GM12864 (cell line): Measurements from ENCODE around the gene OR51F1.

Experiments
- DNase-seq: peaks from one replicate; pipeline ENCODE4 v3.0.0-alpha.2; 2011; ENCODE audit warnings: low read depth
- H3K4me3 ChIP-seq: 2 replicates; pipeline ENCODE4 v1.5.1; 2011; ENCODE audit warnings: mild to moderate bottlenecking, low read depth, low read length, control low read depth
- CTCF ChIP-seq: IDR thresholded peaks from 2 replicates; pipeline ENCODE4 v1.5.1; 2011; ENCODE audit warnings: low read depth, mild to moderate bottlenecking, moderate library complexity, low read length, control low read depth, inconsistent platforms; ENCODE audit errors: missing control alignments

OR51F1 gene

GRCh38 chr11:4782454-4782853 lies 12.7 kb upstream of the OR51F1 start:
- no peak for DNase-seq
- H3K4me3 ChIP-seq, result no peak overlapping the region
- TF ChIP-seq CTCF, result no peak

DNA sequence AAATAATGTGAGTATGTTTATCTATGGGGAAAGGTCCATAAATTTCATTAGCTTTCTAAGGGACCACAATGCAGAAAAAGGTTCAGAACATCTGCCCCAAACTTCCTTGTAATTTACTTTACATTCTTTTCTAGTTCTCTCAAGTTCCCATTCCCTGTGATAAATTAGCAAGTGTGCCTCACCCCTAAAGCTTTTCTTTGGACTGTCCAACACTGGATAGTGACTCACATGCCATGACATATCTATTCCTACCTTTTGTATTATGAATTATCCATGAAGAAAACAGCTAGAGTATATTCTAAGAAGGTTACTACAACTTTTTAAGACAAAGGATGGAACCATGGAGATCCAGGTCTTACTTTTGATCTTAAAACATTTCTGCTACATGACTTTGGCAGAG lies 1.6 kb downstream of the OR51F1 start:
- no peak for TF ChIP-seq CTCF
- DNase-seq, result no peak
- H3K4me3 ChIP-seq, result no peak overlapping the region

- no peak for TF ChIP-seq CTCF
- no peak overlapping the region for H3K4me3 ChIP-seq
Observed at GRCh38 chr11:4766420-4767043, 3.2 kb downstream of the OR51F1 start.

DNA sequence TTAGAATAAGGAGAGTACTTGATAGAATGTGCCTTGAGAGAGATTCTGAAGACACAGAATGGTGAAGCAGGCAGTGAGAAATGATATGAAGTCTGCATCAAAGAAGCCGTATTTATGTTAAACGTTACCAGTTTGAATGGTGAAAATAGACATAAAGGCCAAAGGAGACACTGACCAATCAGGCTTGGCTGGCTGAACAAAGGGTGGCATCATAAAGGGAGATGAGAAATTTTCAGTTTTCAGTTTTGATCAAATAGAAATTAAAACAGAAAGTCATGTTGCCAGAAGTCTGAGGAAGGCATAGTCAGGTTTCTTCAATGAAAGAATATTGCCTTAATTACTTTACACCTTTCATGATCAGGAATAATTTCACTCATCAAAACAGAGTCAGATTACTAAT lies 6.6 kb downstream of the OR51F1 start:
- no peak overlapping the region for H3K4me3 ChIP-seq
- no peak for TF ChIP-seq CTCF

More at GRCh38 chr11:4766420-4767043, 3.2 kb downstream of the OR51F1 start:
- no peak for DNase-seq

GRCh38 chr11:4751201-4751600 lies 18.5 kb downstream of the OR51F1 start:
- H3K4me3 ChIP-seq, result no peak overlapping the region
- no peak for TF ChIP-seq CTCF
- DNase-seq, result no peak

More for the DNA sequence above, 6.6 kb downstream of the OR51F1 start:
- DNase-seq, result no peak

GRCh38 chr11:4748438-4748837 lies 21.3 kb downstream of the OR51F1 start:
- DNase-seq, result no peak
- H3K4me3 ChIP-seq, result no peak overlapping the region
- TF ChIP-seq CTCF, result no peak

DNA sequence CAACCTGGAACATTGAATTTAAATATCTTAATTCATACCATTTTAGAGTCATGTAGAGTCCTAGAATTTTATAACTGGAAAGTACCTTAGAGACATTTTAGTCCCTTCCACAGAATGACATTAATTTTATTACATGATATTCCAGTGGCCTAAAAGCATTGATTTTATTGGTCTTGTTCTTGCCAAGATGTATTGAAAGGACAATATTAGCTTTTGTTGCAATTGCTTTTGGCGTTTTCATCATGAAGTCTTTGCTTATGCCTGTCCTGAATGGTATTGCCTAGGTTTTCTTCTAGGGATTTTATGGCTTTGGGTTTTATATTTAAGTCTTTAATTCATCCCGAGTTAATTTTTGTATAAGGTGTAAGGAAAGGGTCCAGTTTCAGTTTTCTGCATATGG lies 29.0 kb downstream of the OR51F1 start:
- no peak overlapping the region for H3K4me3 ChIP-seq
- no peak for TF ChIP-seq CTCF
- DNase-seq, result no peak
